Measurements from ENCODE around the gene ARFGAP1.

The ARFGAP1 gene

GRCh38 chr20:63321148-63321831, 48.7 kb downstream of the ARFGAP1 start:
- Mint-ChIP-seq H3K9me3 (no peaks in the 10 kb centered on the region), H3K4me3 (no peak overlapping the region), H3K36me3 (ENCODE audit: low read depth) (no peaks in the 10 kb centered on the region), H3K4me1 (ENCODE audit: low read depth) (no peaks in the 10 kb centered on the region), H3K27ac (no peak overlapping the region), H3K27me3 (peaks cover 16% of the 10 kb centered on the region)
- intact Hi-C loops (cut with micrococcal nuclease): no loop called here

- Mint-ChIP-seq H3K27ac (no peak overlapping the region), H3K4me1 (ENCODE audit: low read depth) (no peaks in the 10 kb centered on the region), H3K36me3 (ENCODE audit: low read depth) (no peaks in the 10 kb centered on the region), H3K4me3 (no peak overlapping the region), H3K9me3 (peaks cover 7% of the 10 kb centered on the region), H3K27me3 (peaks cover 16% of the 10 kb centered on the region)
- intact Hi-C loops (cut with micrococcal nuclease): no loop called here
Observed at GRCh38 chr20:63322146-63322932, 49.7 kb downstream of the ARFGAP1 start.

GRCh38 chr20:63322933-63323273, 50.3 kb downstream of the ARFGAP1 start:
- H3K4me3 Mint-ChIP-seq: no peak overlapping the region
- H3K27ac Mint-ChIP-seq: no peak overlapping the region
- peaks cover 16% of the 10 kb centered on the region for H3K27me3 Mint-ChIP-seq
- no peaks in the 10 kb centered on the region for H3K36me3 Mint-ChIP-seq (ENCODE audit: low read depth)
- intact Hi-C loops (cut with micrococcal nuclease): no loop called here
- no peaks in the 10 kb centered on the region for H3K4me1 Mint-ChIP-seq (ENCODE audit: low read depth)
- H3K9me3 Mint-ChIP-seq: peaks cover 8% of the 10 kb centered on the region

- H3K4me3 Mint-ChIP-seq: no peak overlapping the region
- no peaks in the 10 kb centered on the region for H3K36me3 Mint-ChIP-seq (ENCODE audit: low read depth)
- H3K27me3 Mint-ChIP-seq: peaks cover 16% of the 10 kb centered on the region
- intact Hi-C loops (cut with micrococcal nuclease): no loop called here
- H3K9me3 Mint-ChIP-seq: peaks cover 8% of the 10 kb centered on the region
- H3K4me1 Mint-ChIP-seq (ENCODE audit: low read depth): no peaks in the 10 kb centered on the region
- no peak overlapping the region for H3K27ac Mint-ChIP-seq
Observed at GRCh38 chr20:63323357-63323981, 50.9 kb downstream of the ARFGAP1 start.

- H3K27me3 Mint-ChIP-seq: peaks cover 16% of the 10 kb centered on the region
- no peaks in the 10 kb centered on the region for H3K4me1 Mint-ChIP-seq (ENCODE audit: low read depth)
- H3K4me3 Mint-ChIP-seq: no peak overlapping the region
- no peak overlapping the region for H3K27ac Mint-ChIP-seq
- intact Hi-C loops (cut with micrococcal nuclease): no loop called here
- no peaks in the 10 kb centered on the region for H3K36me3 Mint-ChIP-seq (ENCODE audit: low read depth)
- H3K9me3 Mint-ChIP-seq: peaks cover 8% of the 10 kb centered on the region
Observed at GRCh38 chr20:63325021-63325471, 52.4 kb downstream of the ARFGAP1 start.

- H3K9me3 Mint-ChIP-seq: peaks cover 8% of the 10 kb centered on the region
- no peaks in the 10 kb centered on the region for H3K36me3 Mint-ChIP-seq (ENCODE audit: low read depth)
- peaks cover 16% of the 10 kb centered on the region for H3K27me3 Mint-ChIP-seq
- no peaks in the 10 kb centered on the region for H3K4me1 Mint-ChIP-seq (ENCODE audit: low read depth)
- no peak overlapping the region for H3K4me3 Mint-ChIP-seq
- intact Hi-C loops (cut with micrococcal nuclease): no loop called here
- no peak overlapping the region for H3K27ac Mint-ChIP-seq
Observed at GRCh38 chr20:63325554-63326313, 53.1 kb downstream of the ARFGAP1 start.

GRCh38 chr20:63326314-63327230, 54.0 kb downstream of the ARFGAP1 start:
- Mint-ChIP-seq H3K27me3 (peaks cover 16% of the 10 kb centered on the region), H3K27ac (no peak overlapping the region), H3K4me3 (no peak overlapping the region), H3K4me1 (ENCODE audit: low read depth) (no peaks in the 10 kb centered on the region), H3K9me3 (peaks cover 11% of the 10 kb centered on the region), H3K36me3 (ENCODE audit: low read depth) (no peaks in the 10 kb centered on the region)
- intact Hi-C loops (cut with micrococcal nuclease): no loop called here

GRCh38 chr20:63327231-63327745, 54.7 kb downstream of the ARFGAP1 start:
- intact Hi-C loops (cut with micrococcal nuclease): no loop called here
- H3K4me3 Mint-ChIP-seq: no peak overlapping the region
- H3K9me3 Mint-ChIP-seq: peaks cover 18% of the 10 kb centered on the region
- H3K27ac Mint-ChIP-seq: no peak overlapping the region
- no peaks in the 10 kb centered on the region for H3K36me3 Mint-ChIP-seq (ENCODE audit: low read depth)
- no peaks in the 10 kb centered on the region for H3K4me1 Mint-ChIP-seq (ENCODE audit: low read depth)
- peaks cover 17% of the 10 kb centered on the region for H3K27me3 Mint-ChIP-seq

GRCh38 chr20:63328026-63328700, 55.5 kb downstream of the ARFGAP1 start:
- no peaks in the 10 kb centered on the region for H3K4me1 Mint-ChIP-seq (ENCODE audit: low read depth)
- H3K27me3 Mint-ChIP-seq: peaks cover 11% of the 10 kb centered on the region
- H3K9me3 Mint-ChIP-seq: peaks cover 19% of the 10 kb centered on the region
- no peak overlapping the region for H3K27ac Mint-ChIP-seq
- no peaks in the 10 kb centered on the region for H3K36me3 Mint-ChIP-seq (ENCODE audit: low read depth)
- no peak overlapping the region for H3K4me3 Mint-ChIP-seq
- intact Hi-C loops (cut with micrococcal nuclease): no loop called here

GRCh38 chr20:63328718-63329275, 56.2 kb downstream of the ARFGAP1 start:
- intact Hi-C loops (cut with micrococcal nuclease): no loop called here
- peaks cover 6% of the 10 kb centered on the region for H3K27me3 Mint-ChIP-seq
- H3K27ac Mint-ChIP-seq: no peak overlapping the region
- no peaks in the 10 kb centered on the region for H3K36me3 Mint-ChIP-seq (ENCODE audit: low read depth)
- no peaks in the 10 kb centered on the region for H3K4me1 Mint-ChIP-seq (ENCODE audit: low read depth)
- H3K4me3 Mint-ChIP-seq: no peak overlapping the region
- H3K9me3 Mint-ChIP-seq: peaks cover 19% of the 10 kb centered on the region

- Mint-ChIP-seq H3K27ac (no peak overlapping the region), H3K27me3 (peaks cover 2% of the 10 kb centered on the region), H3K36me3 (ENCODE audit: low read depth) (no peaks in the 10 kb centered on the region), H3K4me1 (ENCODE audit: low read depth) (no peaks in the 10 kb centered on the region), H3K4me3 (no peak overlapping the region), H3K9me3 (peaks cover 19% of the 10 kb centered on the region)
- intact Hi-C loops (cut with micrococcal nuclease): no loop called here
Observed at GRCh38 chr20:63329331-63330083, 56.9 kb downstream of the ARFGAP1 start.

Measured in dendritic cell treated with granulocyte-macrophage colony-stimulating factor and Interleukin-4, amounts not matched to agents 40 ng/mL and 50 ng/mL, for 4 days (primary cell).